ENCODE results near the gene PHF11.

GRCh38 chr13:49539746-49540145, 44.0 kb downstream of the PHF11 start:
- TF ChIP-seq CTCF (IDR thresholded peaks at IDR 0.05; ENCODE audit: borderline replicate concordance, extremely low read depth, low read length, poor library complexity, severe bottlenecking) (no peak), EZH2 (IDR thresholded peaks at IDR 0.05; ENCODE audit: borderline replicate concordance, low read depth, low read length, severe bottlenecking) (no peak)

All from DND-41 (cell line).